Stimulated activated naive CD4-positive, alpha-beta T cell treated with Interleukin-2 at 50 U/mL for 16 hours (primary cell): ENCODE data around the gene CCDC137.
A peak's percentile ranks its signal among the peaks of the same experiment; 100 is the strongest.
"Not testable (repeated sequence)": the region's sequence is repeated elsewhere in the genome, so short reads cannot be mapped to it uniquely, and the experiment has no call there.

ENCODE experiments used
- DNase-seq: peaks from one replicate; lab custom pipeline; 2025; lab: John Stamatoyannopoulos, UW

CCDC137 gene, protein sequence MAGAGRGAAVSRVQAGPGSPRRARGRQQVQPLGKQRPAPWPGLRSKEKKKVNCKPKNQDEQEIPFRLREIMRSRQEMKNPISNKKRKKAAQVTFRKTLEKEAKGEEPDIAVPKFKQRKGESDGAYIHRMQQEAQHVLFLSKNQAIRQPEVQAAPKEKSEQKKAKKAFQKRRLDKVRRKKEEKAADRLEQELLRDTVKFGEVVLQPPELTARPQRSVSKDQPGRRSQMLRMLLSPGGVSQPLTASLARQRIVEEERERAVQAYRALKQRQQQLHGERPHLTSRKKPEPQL

DNA sequence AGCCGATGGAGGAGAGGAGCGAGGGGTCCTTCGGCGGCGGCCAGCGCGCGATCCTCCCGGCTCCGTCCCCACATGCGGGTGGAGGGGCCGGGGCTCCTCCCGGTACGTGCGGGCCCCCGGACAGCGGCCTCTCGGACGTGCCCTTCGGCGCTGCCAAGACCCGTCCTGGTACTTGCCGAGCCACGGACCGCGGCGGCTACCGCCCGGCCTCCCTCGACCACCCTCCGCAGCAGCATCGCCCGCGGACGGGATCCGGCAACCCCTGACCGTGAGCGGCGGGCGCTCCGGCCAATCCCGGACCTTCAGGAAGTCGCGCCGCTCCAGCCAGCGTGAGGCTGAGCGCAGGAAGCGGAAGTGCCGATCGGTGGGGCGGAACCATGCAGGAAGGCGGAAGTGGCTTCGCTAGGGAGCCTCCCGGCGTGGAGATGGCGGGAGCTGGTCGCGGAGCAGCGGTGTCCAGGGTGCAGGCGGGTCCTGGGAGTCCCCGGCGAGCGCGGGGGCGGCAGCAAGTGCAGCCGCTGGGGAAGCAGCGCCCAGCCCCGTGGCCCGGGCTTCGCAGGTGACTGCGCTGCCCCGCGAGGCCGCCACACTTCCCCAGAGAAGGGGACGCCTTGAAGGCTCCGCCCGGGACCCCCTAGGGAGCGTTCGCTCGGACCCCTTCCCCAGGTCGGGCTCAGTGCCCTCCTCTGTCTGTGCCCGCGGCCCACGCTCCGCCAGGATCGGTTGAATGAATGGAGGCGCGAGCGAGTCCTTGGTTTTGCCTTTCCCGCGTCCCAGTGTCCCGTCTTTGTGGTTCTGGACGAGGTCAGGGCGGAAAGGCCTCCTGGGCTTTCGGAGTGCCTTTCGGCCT lies at the start of gene CCDC137, which contains the start of gene OXLD1:
TSS of gene CCDC137 (plus strand) at position 396 of the 850 bp plus-strand sequence. CDS start at position 426, 30 bp downstream.
TSS of gene OXLD1 (minus strand) at position 264 of the 850 bp plus-strand sequence. CDS start at position 236, 28 bp downstream.
- peak; percentile 93 for DNase-seq

DNA sequence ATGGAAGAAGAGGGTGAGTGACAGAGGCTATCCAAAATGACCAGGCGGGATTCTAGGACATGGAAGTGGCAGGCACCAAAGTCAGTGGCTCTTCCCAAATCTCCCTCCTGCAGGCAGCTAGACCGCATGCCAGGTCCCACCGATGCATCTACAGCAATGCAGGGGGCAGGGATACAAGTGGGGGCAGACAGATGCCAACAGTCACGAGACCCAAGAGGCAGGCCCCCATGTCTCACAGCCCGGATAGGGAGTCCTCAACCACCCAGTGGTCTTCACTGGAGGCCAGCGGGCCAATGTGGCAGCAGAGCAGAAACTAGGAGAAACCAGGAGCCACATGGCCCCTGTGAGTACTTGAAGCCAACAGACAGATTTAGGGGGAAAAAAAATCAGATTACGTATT lies 49.7 kb upstream of the CCDC137 start:
- no peak for DNase-seq

DNA sequence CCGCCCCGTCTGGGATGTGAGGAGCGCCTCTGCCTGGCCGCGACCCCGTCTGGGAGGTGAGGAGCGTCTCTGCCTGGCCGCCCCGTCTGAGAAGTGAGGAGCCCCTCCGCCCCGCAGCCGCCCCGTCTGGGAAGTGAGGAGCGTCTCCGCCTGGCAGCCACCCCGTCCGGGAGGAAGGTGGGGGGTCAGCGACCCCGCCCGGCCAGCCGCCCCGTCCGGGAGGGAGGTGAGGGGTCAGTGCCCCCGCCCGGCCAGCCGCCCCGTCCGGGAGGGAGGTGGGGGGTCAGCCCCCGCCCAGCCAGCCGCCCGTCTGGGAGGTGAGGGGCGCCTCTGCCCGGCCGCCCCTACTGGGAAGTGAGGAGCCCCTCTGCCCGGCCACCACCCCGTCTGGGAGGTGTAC lies 48.2 kb upstream of the CCDC137 start:
- not testable (repeated sequence) for DNase-seq

DNA sequence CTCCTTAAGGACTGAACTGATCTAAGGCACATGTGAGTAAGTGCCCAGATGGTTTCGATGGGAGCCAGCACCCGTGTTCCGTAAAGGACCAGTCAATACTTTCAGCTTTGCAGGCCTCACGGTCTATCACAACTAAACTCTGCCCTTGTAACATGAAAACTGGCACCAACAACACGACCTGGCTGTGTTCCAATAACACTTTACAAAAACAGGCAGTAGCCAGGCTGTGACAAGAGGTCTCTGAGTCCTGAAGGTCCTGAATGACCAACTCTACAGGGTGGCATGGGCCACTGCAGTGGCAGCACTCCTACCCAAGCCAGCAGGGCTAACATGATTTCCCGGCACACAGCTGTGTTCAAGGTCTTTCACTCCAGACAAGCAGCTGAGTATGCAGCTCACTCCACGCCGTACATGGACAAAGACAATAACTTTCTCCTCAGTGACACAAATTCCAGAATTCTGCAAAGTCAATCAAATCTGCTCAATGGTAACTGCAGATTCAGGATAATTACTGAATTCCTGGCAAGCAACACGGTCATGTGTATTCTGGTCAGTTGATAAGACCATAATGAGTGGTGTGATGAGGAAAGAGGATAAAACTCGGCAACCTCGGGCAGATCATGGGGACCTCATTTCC lies 44.9 kb upstream of the CCDC137 start:
- no peak for DNase-seq

DNA sequence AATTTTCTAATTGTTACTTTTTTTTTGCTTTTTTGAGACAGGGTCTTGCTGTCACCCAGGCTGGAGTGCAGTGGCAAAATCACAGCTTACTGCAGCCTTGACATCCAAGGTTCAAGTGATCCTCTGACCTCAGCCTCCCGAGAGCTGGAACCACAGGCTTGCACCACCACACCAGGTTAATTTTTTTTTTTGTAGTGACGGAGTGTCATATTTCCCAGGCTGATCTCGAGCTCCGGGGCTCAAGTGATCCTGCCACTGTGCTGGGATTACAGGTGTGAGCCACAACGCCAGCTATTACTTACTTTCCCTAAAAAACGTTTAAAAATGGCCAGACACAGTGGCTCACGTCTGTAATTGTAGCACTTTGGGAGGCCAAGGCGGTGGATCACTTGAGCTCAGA lies 36.3 kb upstream of the CCDC137 start:
- DNase-seq = no peak

DNA sequence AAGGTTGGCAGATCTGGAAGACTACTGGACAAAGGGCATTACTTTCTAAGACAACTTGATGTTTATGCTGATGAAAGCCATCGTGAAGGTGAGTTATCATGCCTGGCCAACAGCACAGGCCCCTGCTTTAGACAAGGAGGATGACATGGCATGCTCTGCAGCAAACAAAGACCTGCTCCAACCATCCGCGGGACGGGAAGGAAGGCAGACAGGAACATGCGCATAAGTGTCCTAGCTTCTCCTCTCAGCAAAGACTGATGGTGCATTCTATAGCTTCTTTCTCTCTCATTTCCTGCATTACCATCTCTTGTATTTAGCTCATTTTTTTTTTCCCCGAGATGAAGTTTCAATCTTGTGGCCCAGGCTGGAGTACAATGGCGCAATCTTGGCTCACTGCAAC lies 35.1 kb upstream of the CCDC137 start:
- DNase-seq = no peak

DNA sequence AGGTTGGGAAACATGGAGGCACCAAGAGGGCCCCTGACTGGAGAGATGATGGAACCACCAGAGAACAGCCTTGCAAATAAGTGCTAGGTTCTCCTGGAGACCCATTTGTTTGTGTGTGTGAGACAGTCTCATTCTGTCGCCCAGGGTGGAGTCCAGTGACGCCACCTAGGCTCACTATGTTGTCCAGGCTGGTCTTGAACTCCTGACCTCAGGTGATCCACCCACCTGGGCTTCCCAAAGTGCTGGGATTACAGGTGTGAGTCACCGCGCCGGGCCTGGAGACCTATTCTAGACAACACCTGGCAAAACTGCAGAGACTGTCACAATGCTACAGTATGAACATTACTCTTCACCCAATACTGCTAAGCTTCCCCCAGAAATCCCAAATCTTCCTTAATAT lies 31.1 kb upstream of the CCDC137 start:
- DNase-seq = no peak

DNA sequence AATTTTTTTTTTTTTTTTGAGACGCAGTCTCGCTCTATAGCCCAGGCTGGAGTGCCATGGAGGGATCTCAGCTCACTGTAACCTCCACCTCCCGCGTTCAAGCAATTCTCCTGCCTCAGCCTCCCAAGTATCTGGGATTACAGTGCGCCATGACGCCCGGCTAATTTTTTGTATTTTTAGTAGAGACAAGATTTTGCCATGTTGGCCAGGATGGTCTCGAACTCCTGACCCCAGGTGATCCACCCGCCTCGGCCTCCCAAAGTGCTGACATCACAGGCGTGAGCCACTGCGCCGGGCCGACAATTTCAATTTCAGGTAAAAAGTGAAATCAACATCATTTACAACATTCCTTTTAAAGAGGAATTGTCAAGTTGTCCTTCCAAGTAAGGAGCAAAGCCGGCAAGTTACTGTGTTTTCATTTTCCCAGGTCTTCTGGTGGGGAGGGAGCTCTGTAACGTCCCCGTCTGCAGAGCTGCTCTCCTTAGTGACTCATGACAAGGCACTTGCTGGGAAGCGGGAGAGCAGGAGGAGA lies 30.5 kb upstream of the CCDC137 start:
- no peak for DNase-seq

DNA sequence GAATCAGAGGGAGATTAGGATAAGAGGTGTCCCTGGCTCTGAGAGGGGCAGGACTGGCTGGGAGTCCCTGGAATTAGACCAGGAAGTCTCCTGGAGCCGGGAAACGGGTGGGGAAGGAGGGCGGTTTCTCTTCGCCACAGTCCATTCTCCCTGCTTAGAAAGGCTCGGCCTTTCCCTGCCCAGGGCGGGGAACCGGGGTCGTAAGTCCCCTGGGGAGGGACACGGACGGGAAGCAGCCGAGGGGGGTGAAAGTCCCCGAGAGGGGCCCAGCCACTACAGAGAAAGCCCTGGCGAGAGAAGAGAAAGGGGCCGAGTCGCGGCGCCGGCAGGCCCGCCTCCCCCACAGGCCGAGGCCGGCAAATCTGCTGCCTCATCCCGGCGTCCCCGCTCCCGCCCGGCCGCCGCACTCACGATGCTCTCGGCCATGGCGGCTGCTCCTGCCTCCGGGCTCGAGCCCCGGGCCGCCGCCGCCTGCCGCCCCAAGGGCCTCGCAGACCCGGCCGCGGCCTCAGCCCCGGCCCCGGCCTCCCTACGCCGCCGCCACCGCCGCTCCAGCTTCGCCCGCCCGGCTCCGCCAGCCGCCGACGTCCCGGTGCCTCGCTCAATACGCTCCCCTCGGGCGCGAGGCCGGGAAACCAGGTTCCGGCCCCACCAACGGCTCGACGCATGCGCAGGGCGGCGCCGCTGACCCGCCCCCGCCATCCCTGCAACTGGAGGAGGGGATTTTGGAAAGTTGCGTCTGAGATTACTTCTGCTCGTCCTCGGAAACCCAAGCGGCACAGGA lies 29.8 kb upstream of the CCDC137 start, which contains the start of the genes NPLOC4 and TSPAN10:
TSS of gene NPLOC4 (minus strand) at position 608 of the 784 bp plus-strand sequence. CDS start at position 426, 182 bp downstream.
TSS of gene TSPAN10 (plus strand) at position 692 of the 784 bp plus-strand sequence. CDS start 5,217 bp downstream, outside the sequence.
- peak; percentile 71 for DNase-seq

DNA sequence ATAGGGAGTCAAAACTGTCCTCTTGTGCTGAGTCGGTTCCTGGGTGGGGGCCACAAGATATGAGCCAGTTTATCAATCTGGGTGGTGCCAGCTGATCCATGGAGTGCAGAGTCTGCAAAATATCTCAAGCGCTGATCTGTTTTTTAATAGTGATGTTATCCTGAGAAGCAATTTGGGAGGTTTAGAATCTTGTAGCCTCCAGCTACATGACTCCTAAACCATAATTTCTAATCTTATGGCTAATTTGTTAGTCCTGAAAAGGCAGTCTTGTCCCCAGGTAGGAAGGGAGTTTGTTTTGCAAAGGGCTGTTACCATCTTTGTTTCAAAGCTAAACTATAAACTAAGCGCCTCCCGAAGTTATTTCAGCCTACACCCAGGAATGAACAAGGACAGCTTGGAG lies 27.9 kb upstream of the CCDC137 start:
- DNase-seq = no peak

DNA sequence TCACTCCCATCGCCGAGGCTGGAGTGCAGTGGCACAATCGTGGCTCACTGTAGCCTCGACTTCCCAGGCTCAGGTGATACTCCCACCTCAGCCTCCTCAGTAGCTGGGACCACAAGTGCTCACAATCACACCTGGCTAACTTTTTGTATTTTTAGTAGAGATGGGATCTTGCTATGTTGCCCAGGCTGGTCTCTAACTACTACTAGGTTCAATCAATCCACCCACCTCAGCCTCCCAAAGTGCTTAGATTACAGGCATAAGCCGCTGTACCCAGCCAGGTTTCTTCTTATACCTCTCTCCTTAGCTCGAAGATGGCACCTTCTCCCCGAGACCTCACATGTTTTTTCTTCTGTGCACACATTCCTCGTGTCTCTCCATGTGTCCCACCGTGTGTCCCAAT lies 26.5 kb upstream of the CCDC137 start:
- no peak for DNase-seq

DNA sequence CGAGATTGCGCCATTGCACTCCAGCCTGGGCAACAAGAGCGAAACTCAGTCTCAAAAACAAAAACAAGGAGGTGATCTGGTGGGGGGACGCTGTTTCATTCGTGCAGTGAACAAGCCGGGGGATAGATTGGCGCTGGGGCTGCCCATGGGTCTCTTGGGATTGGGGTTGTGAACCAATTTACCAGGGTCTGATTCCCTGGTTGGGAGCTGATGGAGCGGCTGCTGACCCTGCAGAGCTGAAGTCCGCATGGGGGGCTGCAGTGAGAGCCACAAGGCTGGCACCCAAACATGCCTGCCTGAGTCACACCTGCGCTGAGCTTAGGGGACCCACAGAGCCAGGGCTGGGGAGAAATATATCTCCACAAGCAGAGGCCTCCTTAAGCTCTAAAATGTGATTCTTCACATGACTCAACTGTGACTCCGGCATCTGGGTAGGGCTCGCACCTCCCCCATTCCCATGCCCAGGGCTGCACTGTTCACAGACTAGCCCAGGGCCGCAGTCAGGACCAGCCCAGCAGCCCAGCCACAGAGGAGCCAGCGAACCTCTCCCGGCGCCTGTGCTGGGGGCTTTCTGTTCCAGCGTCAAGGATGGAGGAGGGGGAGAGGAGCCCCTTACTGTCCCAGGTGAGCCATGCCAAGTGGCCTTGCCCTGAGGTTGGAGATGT lies 24.6 kb upstream of the CCDC137 start:
- no peak for DNase-seq

DNA sequence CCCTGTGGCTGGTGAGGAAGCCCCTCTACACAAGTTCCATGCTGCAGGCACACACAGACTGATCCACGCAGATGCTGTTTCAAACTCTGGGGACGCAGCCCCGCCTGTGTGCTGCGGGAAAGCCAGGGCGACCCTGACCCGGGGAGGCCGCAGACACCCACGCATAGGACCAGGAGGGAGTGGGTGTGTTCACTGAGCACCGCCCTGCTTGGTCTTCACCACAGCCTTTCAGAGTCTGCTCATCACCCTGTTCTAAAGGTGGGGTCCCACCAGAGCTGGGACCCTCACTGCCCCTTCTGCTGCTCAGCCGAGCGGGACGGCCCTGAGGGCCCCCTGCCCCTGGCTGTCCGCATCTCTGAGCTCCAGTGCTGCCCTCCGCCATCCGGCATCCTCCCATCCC lies 22.0 kb upstream of the CCDC137 start:
- DNase-seq = no peak

DNA sequence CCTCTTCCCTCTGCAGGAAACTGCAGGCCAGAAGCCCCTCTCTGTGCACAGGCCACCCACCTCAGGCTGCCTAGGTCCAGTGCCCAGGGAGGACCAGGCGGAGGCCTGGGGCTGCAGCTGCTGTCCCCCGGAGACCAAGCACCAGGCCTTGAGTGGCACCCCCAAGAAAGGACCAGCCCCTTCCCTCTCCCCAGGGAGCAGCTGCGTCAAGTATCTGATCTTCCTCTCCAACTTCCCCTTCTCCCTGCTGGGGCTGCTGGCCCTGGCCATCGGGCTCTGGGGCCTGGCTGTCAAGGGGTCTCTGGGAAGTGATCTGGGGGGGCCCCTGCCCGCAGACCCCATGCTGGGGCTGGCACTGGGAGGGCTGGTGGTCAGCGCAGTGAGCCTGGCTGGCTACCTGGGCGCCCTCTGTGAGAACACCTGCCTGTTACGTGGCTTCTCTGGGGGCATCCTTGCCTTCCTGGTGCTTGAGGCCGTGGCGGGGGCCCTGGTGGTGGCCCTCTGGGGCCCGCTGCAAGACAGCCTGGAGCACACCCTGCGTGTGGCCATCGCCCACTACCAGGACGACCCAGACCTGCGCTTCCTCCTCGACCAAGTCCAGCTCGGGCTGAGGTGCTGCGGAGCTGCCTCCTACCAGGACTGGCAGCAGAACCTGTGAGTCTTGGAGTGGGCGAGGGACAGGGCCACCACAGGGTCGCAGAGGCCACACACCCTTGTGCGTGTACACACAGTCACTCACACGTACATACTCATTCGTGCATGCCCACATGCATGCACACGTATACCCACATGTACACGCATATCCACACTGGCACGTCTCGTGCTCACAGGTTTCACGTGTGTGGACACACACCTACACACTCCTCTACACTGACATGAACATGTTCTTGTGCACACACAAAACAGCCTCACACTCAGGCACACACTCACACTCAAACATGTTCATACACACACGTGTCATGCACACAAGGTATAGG lies 21.3 kb upstream of the CCDC137 start:
- no peak for DNase-seq

DNA sequence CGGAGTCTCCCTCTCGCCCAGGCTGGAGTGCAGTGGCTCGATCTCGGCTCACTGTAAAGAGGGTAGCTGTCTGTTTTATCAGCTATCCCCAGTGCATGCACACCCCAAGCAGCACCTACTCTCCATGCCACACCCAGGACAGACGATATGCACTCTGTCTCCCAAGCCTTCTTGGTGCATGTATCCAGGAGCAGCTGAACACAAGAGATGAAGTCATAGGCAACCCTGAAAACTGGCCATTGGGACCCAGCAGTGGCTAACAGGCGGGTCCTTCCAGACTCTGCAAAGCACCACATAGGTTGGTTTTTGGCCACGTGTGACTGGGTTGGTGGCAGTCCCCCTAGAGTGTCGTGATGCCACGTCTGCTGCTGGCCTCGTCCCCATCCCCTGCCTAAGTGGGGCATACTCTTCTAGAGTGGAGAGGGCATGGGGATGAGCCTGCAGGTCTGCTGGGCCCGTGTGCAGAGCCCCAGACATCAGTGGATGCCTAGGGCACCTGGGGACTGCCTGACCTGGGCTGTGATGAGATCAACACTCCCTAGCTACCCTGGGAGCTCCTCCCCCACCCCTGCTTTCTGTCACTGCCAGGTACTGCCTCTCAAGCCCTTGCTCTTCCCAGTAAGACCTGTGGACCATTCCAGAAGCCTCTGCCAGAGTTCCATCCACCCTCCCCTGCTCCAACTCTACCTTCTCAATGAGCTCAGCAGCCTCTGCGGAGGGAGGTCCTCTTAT lies 19.5 kb upstream of the CCDC137 start:
- no peak for DNase-seq

DNA sequence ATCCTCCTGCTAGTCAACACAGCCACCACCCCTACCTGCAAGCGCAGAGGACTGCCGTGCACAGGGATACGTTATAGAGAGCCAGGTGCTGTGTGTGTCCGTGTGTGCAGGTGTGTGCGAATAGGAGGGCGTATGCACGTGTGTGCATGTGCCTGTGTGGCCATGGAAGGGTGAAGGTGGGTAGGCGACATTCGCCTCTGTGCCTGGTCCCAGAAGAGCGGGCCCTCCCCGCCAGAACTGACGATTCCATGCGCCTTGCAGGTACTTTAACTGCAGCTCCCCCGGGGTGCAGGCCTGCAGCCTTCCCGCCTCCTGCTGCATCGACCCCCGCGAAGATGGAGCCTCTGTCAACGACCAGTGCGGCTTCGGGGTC lies 18.9 kb upstream of the CCDC137 start:
- no peak for DNase-seq

DNA sequence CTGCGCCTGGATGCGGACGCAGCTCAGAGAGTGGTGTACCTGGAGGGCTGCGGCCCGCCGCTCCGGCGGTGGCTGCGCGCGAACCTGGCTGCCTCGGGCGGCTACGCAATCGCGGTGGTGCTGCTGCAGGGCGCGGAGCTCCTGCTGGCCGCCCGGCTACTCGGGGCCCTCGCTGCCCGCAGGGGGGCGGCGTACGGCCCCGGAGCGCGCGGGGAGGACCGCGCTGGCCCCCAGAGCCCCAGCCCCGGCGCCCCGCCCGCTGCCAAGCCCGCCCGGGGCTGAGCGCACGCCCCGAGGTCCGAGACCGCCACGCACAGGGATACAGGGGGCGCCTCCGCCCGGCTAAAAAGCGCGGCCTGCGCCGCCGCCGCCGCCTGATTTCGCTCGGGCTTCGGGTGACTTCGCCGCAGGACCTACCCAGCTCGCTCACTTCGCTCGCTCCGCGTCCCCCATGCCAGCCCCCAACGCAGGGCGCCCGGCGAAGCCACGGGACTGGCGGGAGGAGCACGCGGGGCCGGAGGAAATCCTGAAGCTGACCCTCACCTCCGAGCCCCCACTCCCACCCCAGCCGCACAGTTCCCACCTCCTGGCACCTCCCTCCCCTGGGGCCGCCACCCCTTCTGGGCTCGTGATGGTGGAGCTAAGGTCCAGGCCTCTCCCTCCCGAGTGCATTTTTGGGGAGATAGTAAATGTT lies 18.4 kb upstream of the CCDC137 start:
- no peak for DNase-seq

DNA sequence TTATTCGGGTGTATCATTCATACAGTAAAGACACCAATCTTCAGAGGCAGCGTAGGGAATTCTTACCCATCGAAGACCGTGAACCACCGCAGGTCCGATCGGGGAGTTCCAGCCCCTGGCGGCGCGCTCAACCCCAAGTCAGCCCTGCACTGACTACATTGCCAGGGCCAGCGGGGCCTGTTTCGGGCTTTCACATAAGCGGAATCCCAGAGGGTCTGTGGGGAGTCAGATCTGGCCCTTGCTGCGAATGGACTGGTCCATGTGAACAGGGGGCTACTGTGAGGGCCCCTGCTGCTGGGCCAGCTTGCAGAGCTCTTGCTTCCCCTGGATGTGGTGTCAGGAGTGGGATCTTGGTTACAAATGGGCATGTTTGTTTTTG lies 17.8 kb upstream of the CCDC137 start:
- no peak for DNase-seq
